ENCODE measurements around the gene IL31RA. TPM values are rescaled to one million over a fixed set of nuclear protein-coding genes. Genes with fewer than 3 reads are reported as not detected.

The IL31RA gene
- total and polyA plus RNA-seq, 2 of the 13 experiments (the other 11 are each of a cell fraction or from before 2014, with no cell fraction given) = not detected

GRCh38 chr5:55924744-55925143 is 73.6 kb downstream of the IL31RA start:
- no peaks in the 10 kb centered on the region for H3K79me2 ChIP-seq (ENCODE audit: insufficient read depth, low read length)
- intact Hi-C loops (cut with micrococcal nuclease; ENCODE audit: unreplicated experiment) = no loop called here
- no peak overlapping the region for H2AFZ ChIP-seq (ENCODE audit: low read length)
- no peaks in the 10 kb centered on the region for H3K9me3 ChIP-seq (ENCODE audit: low read length)
- no peak overlapping the region for H3K9ac ChIP-seq (ENCODE audit: insufficient read depth, low read depth, low read length)
- FAIRE-seq (no peak), ATAC-seq (no peak), DNase-seq (ENCODE audit: low spot score) (no peak)
- H3K4me1 ChIP-seq (ENCODE audit: insufficient read depth, low read length) = peaks cover 56% of the 10 kb centered on the region
- no TSS peak for BruUV-seq (replicated peaks)
- no peaks in the 10 kb centered on the region for H3K27me3 ChIP-seq (ENCODE audit: control insufficient read depth in 1 of 2, insufficient read depth in 2 of 2, low read length in 2 of 2)
- CTCF ChIA-PET (ENCODE audit: low intra/inter-chr PET ratio, low total read pairs) = no interaction called here
- POLR2A ChIA-PET = no interaction called here
- H4K20me1 ChIP-seq (ENCODE audit: insufficient read depth, low read length) = no peaks in the 10 kb centered on the region
- H3K27ac ChIP-seq (ENCODE audit: extremely low read length, insufficient read depth, low read length) = no peak overlapping the region
- TF ChIP-seq XBP1 (CRISPR knock-in tag; IDR thresholded peaks at IDR 0.05) = no peak
- TF ChIP-seq NFATC3 (CRISPR knock-in tag; IDR thresholded peaks at IDR 0.05) = no peak
- no peak for TF ChIP-seq ZBTB40 (IDR thresholded peaks at IDR 0.05)
- no peak for TF ChIP-seq ZBTB40 (CRISPR knock-in tag; IDR thresholded peaks at IDR 0.05)
- TF ChIP-seq ZNF570 (CRISPR knock-in tag; IDR thresholded peaks at IDR 0.05; ENCODE audit: borderline replicate concordance) = no peak
- TF ChIP-seq BRCA1 (CRISPR knock-in tag; IDR thresholded peaks at IDR 0.05) = no peak
- TF ChIP-seq SNAPC2 (CRISPR knock-in tag; IDR thresholded peaks at IDR 0.05) = no peak
- no peak for TF ChIP-seq TAF1 (CRISPR knock-in tag; IDR thresholded peaks at IDR 0.05)
- no peak overlapping the region for H3K4me2 ChIP-seq (ENCODE audit: low read depth, low read length)
- whole genome bisulfite sequencing (ENCODE audit: low lambda C conversion rate) = 77% methylated on average over 11 of the region's 11 CpGs
- in situ Hi-C loops (cut with HindIII; ENCODE audit: extremely low pct_ligation_motif_present, low pct_unique_long_range_greater_than_20kb) = loop anchor here (25.0 kb wide), 1 partner anchor 913 kb away; no protein-coding TSS in a partner anchor
- no peaks in the 10 kb centered on the region for H3K36me3 ChIP-seq (replicated peaks in 1 of 2; ENCODE audit: control insufficient read depth in 1 of 2, insufficient read depth in 2 of 2, low read length in 2 of 2)
- no peak overlapping the region for H3K4me3 ChIP-seq (replicated peaks in 1 of 3; ENCODE audit: insufficient read depth in 1 of 3, low read depth in 2 of 3, low read length in 3 of 3)

Measured in HepG2 (cell line).